Smooth muscle cell (in vitro differentiated cells): ENCODE measurements around the gene SLC23A2. TPM values are rescaled to one million over a fixed set of nuclear protein-coding genes. Genes with fewer than 3 reads are reported as not detected.

ENCODE experiments used
- DNase-seq: peaks from one replicate; lab custom pipeline; 2025; ENCODE audit not compliant: unreplicated experiment; lab: John Stamatoyannopoulos, UW
- H2AFZ ChIP-seq: fragments of 200-600 bp; sonication (generic); 2 replicates; pipeline ENCODE4 v1.6.0; 2016; ENCODE audit warnings: antibody characterized with exemption, low read depth, mild to moderate bottlenecking
- H3F3A ChIP-seq: fragments of 200-600 bp; sonication (generic); 2 replicates; pipeline ENCODE4 v1.6.0; 2017; ENCODE audit warnings: antibody characterized with exemption, low read depth
- H3K27ac ChIP-seq: fragments of 200-600 bp; sonication (generic); 2 replicates; pipeline ENCODE4 v1.5.1; 2016; ENCODE audit warnings: low read depth, mild to moderate bottlenecking
- H3K27me3 ChIP-seq: fragments of 200-600 bp; sonication (generic); 2 replicates; pipeline ENCODE4 v1.6.1; 2016; ENCODE audit warnings: low read depth, mild to moderate bottlenecking
- H3K36me3 ChIP-seq: fragments of 200-600 bp; sonication (generic); 2 replicates; pipeline ENCODE4 v1.5.1; 2016; ENCODE audit warnings: low read depth
- H3K4me1 ChIP-seq: fragments of 200-600 bp; sonication (generic); 2 replicates; pipeline ENCODE4 v1.5.1; 2016; ENCODE audit warnings: low read depth
- H3K4me2 ChIP-seq: fragments of 200-600 bp; sonication (generic); 2 replicates; pipeline ENCODE4 v1.6.0; 2016; ENCODE audit warnings: mild to moderate bottlenecking
- H3K4me3 ChIP-seq: fragments of 200-600 bp; sonication (generic); 2 replicates; pipeline ENCODE4 v1.5.1; 2016; ENCODE audit warnings: mild to moderate bottlenecking
- H3K79me2 ChIP-seq: fragments of 200-600 bp; sonication (generic); 2 replicates; pipeline ENCODE4 v1.6.0; 2016; ENCODE audit warnings: low read depth, mild to moderate bottlenecking
- H3K9ac ChIP-seq: fragments of 200-600 bp; sonication (generic); 2 replicates; pipeline ENCODE4 v1.6.0; 2016; ENCODE audit warnings: low read depth
- H3K9me3 ChIP-seq: fragments of 200-600 bp; sonication (generic); replicated peaks from 2 replicates; pipeline ENCODE4 v1.5.1; 2016; ENCODE audit warnings: low read depth
- H4K20me1 ChIP-seq: fragments of 200-600 bp; sonication (generic); 2 replicates; pipeline ENCODE4 v1.6.0; 2016; ENCODE audit warnings: low read depth
- WGBS: methylation state at CpG from one replicate; pipeline ENCODE4 v1.1.7; 2016; ENCODE audit warnings: low lambda C conversion rate; 5-methylcytosine and 5-hydroxymethylcytosine counted together
- polyA plus RNA-seq: library from polyadenylated mRNA; unstranded; fragments of >200 nt; fragmentation: Nextera tagmentation; extraction: Ambion mirVana; gene quantifications from 2 replicates; pipeline ENCODE4 v1.2.1, GENCODE V29; 2016
- total RNA-seq: library from RNA; depleted of rRNA; stranded (reverse); fragments of >200 nt; gene quantifications from 2 replicates; pipeline ENCODE4 v1.2.3, GENCODE V29; 2014
- TF ChIP-seq, protein P1 (sequence below): fragments of 200-600 bp; sonication (generic); IDR thresholded peaks from 2 replicates; pipeline ENCODE4 v1.5.1; 2017; ENCODE audit warnings: borderline replicate concordance, mild to moderate bottlenecking, antibody characterized with exemption; ENCODE audit not compliant: insufficient read depth, poor library complexity, severe bottlenecking

The SLC23A2 gene
- total and polyA plus RNA-seq, 2 experiments from 2014 or later, result 1.4 to 5.0 TPM

DNA sequence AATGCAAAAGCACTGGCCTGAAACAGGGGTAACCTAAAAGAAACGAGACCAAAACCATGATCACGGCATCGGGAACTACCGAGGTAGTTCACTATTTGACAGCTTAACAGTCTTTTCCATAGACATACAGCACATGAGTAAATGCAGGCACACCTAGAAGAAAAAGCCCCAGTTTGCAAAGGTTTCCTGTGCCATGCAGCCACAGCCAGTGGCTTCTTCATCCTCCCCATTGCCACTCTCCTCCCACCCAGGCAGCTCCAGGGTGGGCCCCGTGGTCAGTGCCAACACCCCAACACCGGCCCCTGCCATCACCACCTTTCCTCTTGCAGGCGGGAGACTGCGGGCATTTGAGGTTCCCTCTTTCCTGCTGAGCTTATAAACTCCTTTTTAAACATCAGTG, 115.4 kb downstream of the SLC23A2 start:
- Histone ChIP-seq H4K20me1 (no peaks in the 10 kb centered on the region), H3K4me1 (no peaks in the 10 kb centered on the region), H3K36me3 (no peaks in the 10 kb centered on the region), H3K27ac (no peak overlapping the region), H3K9me3 (no peaks in the 10 kb centered on the region), H3K27me3 (no peaks in the 10 kb centered on the region), H2AFZ (no peak overlapping the region), H3K4me3 (no peak overlapping the region), H3K79me2 (no peaks in the 10 kb centered on the region), H3K9ac (no peak overlapping the region), H3K4me2 (no peak overlapping the region), H3F3A (no peaks in the 10 kb centered on the region)
- TF ChIP-seq, protein P1, sequence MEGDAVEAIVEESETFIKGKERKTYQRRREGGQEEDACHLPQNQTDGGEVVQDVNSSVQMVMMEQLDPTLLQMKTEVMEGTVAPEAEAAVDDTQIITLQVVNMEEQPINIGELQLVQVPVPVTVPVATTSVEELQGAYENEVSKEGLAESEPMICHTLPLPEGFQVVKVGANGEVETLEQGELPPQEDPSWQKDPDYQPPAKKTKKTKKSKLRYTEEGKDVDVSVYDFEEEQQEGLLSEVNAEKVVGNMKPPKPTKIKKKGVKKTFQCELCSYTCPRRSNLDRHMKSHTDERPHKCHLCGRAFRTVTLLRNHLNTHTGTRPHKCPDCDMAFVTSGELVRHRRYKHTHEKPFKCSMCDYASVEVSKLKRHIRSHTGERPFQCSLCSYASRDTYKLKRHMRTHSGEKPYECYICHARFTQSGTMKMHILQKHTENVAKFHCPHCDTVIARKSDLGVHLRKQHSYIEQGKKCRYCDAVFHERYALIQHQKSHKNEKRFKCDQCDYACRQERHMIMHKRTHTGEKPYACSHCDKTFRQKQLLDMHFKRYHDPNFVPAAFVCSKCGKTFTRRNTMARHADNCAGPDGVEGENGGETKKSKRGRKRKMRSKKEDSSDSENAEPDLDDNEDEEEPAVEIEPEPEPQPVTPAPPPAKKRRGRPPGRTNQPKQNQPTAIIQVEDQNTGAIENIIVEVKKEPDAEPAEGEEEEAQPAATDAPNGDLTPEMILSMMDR, result no peak
- no peak for DNase-seq
- whole genome bisulfite sequencing, result 94% methylated on average over 8 of the region's 8 CpGs

DNA sequence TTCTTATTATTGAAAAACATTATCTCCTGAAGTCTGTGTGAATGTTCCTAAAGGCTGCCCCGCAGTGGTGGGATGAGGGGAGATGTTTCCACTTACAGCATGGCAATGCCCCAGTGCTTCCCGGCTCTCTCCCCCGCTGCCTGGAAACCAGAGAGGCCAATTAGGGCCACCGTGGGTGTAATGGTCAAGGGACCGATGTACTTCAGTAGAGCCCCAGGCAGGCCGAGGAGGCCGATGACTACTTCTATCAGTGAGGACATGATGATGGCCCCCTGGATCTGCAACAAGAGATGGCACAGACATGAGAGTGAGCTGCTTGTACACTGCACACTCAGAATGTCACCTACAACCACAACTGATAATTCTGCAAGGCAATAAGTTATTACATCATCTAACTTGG, 117.8 kb downstream of the SLC23A2 start:
- no peaks in the 10 kb centered on the region for H3F3A ChIP-seq
- no peak overlapping the region for H3K4me2 ChIP-seq
- H3K27me3 ChIP-seq, result no peaks in the 10 kb centered on the region
- H3K9ac ChIP-seq, result no peak overlapping the region
- H3K79me2 ChIP-seq, result no peaks in the 10 kb centered on the region
- H2AFZ ChIP-seq, result no peak overlapping the region
- H3K4me1 ChIP-seq, result no peaks in the 10 kb centered on the region
- DNase-seq, result no peak
- H3K4me3 ChIP-seq, result no peak overlapping the region
- WGBS, result 96% methylated on average over 7 of the region's 7 CpGs
- no peak overlapping the region for H3K27ac ChIP-seq
- TF ChIP-seq, protein P1, result no peak
- H3K36me3 ChIP-seq, result no peaks in the 10 kb centered on the region
- H4K20me1 ChIP-seq, result no peaks in the 10 kb centered on the region
- no peaks in the 10 kb centered on the region for H3K9me3 ChIP-seq

DNA sequence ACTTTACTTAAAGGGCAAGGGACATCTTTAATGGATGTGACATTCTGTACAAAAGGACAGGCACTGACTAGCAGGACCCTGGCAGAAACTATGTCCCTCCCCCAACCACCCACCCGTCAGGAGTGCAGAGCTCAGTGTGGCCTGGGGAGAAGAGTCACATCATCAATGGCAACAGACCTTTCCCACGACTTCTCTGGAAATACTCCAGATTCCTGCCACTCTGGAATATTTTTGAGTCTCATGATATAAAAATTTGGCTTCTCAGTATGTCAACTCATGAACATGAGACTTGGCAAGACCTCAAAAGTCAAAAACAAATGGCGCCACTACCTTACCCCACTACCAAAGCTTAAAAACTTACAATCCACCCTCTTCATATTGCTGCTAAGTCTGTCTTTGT, 118.3 kb downstream of the SLC23A2 start:
- Histone ChIP-seq H3K9ac (no peak overlapping the region), H3K4me1 (no peaks in the 10 kb centered on the region), H3K9me3 (no peaks in the 10 kb centered on the region), H3K36me3 (no peaks in the 10 kb centered on the region), H4K20me1 (no peaks in the 10 kb centered on the region), H2AFZ (no peak overlapping the region), H3K79me2 (no peaks in the 10 kb centered on the region), H3K27me3 (no peaks in the 10 kb centered on the region), H3K27ac (no peak overlapping the region), H3K4me2 (no peak overlapping the region), H3K4me3 (no peak overlapping the region), H3F3A (no peaks in the 10 kb centered on the region)
- DNase-seq, result no peak
- TF ChIP-seq, protein P1, result no peak
- WGBS, result 88% methylated on average over 3 of the region's 3 CpGs

DNA sequence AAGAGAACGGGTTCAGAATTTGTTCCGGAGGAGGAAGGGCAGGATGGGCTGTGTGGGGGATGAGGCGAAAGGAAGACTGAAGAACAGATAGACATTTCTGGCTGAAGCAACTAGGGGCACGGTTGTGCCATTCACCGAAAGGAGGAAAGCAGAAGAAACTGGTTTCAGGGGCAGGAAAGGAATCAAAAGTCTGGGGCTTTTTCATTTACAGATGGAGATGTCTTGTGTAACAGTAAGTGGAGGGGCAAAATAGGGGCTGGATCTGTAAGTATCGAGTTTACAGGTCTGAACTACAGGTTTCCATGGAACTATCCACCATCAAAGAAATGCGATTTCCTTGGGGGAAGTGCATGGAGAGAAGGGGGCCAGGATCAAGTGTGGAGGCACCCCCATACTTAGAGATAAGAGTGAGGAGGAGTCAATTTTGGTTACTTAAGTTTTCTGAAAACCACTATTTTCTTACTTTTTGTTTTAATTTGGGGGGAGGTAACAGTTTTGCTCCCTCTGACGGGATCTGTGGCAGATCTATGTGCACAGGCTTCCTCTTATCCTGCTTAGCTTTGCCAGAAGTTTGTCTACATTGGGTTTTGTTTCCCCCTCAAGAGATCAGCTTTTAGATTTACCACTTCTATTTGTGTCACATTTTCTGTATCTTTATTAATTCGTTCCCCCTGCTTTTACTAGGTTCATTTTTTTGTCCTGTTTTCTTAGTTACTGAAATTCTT, 120.1 kb downstream of the SLC23A2 start:
- DNase-seq, result no peak
- Histone ChIP-seq H2AFZ (no peak overlapping the region), H3K4me3 (no peak overlapping the region), H3K79me2 (no peaks in the 10 kb centered on the region), H3K36me3 (no peaks in the 10 kb centered on the region), H3K27me3 (no peaks in the 10 kb centered on the region), H4K20me1 (no peaks in the 10 kb centered on the region), H3K27ac (no peak overlapping the region), H3K4me2 (no peak overlapping the region), H3K9me3 (no peaks in the 10 kb centered on the region), H3F3A (no peaks in the 10 kb centered on the region), H3K9ac (no peak overlapping the region), H3K4me1 (no peaks in the 10 kb centered on the region)
- TF ChIP-seq, protein P1, result no peak
- WGBS, result 98% methylated on average over 9 of the region's 9 CpGs
